ENCODE results near the gene EPN1. TPM values are rescaled to one million over a fixed set of nuclear protein-coding genes. Genes with fewer than 3 reads are reported as not detected.

EPN1 gene
- total and polyA plus RNA-seq, 2 of the 13 experiments (the other 11 are each of a cell fraction or from before 2014, with no cell fraction given), result 28.9 to 31.7 TPM

DNA sequence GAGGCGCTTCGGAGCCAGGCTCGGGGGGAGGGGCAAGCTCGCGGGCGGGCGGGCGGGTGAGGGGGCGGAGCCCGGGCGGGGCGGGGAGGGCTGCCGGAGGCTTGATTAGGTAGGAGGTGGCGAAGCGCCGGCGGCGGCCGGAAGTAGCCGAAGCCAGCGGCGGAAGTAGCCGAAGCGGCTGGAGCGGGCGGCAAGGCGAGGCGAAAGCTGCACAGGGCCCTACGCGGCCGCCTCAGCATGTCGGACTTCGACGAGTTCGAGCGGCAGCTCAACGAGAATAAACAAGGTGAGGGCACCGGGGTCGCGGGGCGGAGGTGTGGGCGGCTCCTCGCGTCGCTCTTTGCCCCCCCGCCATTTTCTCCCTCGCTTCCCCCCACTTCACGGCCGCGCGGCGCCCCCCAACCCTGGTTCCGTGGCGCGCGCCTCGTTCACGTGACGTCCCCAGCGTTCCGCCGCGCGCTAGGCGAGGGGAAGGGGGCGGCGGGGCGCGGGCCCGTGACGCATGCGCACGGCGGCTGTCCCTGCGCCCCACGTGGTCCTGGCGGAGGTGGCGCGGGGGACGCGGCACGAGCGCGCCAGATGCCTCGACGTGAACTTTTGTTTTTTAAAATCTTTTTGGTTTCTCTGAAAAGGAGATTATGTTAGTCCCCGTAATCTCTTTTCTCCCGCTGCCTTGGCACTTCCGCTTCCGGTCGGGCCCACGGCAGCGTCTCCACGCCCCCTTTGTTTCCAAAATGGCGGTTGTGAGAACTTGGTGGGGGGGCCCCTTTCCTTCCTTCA is 20.0 kb upstream of the EPN1 start, which contains the start of gene U2AF2 (continued):
- TF ChIP-seq, protein P1, sequence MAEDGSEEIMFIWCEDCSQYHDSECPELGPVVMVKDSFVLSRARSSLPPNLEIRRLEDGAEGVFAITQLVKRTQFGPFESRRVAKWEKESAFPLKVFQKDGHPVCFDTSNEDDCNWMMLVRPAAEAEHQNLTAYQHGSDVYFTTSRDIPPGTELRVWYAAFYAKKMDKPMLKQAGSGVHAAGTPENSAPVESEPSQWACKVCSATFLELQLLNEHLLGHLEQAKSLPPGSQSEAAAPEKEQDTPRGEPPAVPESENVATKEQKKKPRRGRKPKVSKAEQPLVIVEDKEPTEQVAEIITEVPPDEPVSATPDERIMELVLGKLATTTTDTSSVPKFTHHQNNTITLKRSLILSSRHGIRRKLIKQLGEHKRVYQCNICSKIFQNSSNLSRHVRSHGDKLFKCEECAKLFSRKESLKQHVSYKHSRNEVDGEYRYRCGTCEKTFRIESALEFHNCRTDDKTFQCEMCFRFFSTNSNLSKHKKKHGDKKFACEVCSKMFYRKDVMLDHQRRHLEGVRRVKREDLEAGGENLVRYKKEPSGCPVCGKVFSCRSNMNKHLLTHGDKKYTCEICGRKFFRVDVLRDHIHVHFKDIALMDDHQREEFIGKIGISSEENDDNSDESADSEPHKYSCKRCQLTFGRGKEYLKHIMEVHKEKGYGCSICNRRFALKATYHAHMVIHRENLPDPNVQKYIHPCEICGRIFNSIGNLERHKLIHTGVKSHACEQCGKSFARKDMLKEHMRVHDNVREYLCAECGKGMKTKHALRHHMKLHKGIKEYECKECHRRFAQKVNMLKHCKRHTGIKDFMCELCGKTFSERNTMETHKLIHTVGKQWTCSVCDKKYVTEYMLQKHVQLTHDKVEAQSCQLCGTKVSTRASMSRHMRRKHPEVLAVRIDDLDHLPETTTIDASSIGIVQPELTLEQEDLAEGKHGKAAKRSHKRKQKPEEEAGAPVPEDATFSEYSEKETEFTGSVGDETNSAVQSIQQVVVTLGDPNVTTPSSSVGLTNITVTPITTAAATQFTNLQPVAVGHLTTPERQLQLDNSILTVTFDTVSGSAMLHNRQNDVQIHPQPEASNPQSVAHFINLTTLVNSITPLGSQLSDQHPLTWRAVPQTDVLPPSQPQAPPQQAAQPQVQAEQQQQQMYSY (CRISPR knock-in tag; IDR thresholded peaks at IDR 0.05), result 0 out of 2 replicates have a peak, but pooled peaks have one; percentile 39
- TF ChIP-seq KLF13 (CRISPR knock-in tag; IDR thresholded peaks at IDR 0.05) (no peak), ZNF510 (CRISPR knock-in tag; IDR thresholded peaks at IDR 0.05; ENCODE audit: low read depth) (no peak), ZFP90 (CRISPR knock-in tag; IDR thresholded peaks at IDR 0.05; ENCODE audit: borderline replicate concordance) (peak; percentile 48; the same call in 1 of the 2 replicates), ZNF713 (CRISPR knock-in tag; IDR thresholded peaks at IDR 0.05) (no peak), ARID2 (CRISPR knock-in tag; IDR thresholded peaks at IDR 0.05; ENCODE audit: borderline replicate concordance) (no peak), U2AF1 (optimal IDR thresholded peaks at IDR 0.05; ENCODE audit: low read depth, low read length) (peak; percentile 76)
- TF ChIP-seq, protein P2, sequence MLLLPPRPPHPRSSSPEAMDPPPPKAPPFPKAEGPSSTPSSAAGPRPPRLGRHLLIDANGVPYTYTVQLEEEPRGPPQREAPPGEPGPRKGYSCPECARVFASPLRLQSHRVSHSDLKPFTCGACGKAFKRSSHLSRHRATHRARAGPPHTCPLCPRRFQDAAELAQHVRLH (CRISPR knock-in tag; IDR thresholded peaks at IDR 0.05; ENCODE audit: borderline replicate concordance, low read depth), result no peak
- TF ChIP-seq, protein P3, sequence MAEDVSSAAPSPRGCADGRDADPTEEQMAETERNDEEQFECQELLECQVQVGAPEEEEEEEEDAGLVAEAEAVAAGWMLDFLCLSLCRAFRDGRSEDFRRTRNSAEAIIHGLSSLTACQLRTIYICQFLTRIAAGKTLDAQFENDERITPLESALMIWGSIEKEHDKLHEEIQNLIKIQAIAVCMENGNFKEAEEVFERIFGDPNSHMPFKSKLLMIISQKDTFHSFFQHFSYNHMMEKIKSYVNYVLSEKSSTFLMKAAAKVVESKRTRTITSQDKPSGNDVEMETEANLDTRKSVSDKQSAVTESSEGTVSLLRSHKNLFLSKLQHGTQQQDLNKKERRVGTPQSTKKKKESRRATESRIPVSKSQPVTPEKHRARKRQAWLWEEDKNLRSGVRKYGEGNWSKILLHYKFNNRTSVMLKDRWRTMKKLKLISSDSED (CRISPR knock-in tag; IDR thresholded peaks at IDR 0.05), result no peak
- TF ChIP-seq, protein P4, sequence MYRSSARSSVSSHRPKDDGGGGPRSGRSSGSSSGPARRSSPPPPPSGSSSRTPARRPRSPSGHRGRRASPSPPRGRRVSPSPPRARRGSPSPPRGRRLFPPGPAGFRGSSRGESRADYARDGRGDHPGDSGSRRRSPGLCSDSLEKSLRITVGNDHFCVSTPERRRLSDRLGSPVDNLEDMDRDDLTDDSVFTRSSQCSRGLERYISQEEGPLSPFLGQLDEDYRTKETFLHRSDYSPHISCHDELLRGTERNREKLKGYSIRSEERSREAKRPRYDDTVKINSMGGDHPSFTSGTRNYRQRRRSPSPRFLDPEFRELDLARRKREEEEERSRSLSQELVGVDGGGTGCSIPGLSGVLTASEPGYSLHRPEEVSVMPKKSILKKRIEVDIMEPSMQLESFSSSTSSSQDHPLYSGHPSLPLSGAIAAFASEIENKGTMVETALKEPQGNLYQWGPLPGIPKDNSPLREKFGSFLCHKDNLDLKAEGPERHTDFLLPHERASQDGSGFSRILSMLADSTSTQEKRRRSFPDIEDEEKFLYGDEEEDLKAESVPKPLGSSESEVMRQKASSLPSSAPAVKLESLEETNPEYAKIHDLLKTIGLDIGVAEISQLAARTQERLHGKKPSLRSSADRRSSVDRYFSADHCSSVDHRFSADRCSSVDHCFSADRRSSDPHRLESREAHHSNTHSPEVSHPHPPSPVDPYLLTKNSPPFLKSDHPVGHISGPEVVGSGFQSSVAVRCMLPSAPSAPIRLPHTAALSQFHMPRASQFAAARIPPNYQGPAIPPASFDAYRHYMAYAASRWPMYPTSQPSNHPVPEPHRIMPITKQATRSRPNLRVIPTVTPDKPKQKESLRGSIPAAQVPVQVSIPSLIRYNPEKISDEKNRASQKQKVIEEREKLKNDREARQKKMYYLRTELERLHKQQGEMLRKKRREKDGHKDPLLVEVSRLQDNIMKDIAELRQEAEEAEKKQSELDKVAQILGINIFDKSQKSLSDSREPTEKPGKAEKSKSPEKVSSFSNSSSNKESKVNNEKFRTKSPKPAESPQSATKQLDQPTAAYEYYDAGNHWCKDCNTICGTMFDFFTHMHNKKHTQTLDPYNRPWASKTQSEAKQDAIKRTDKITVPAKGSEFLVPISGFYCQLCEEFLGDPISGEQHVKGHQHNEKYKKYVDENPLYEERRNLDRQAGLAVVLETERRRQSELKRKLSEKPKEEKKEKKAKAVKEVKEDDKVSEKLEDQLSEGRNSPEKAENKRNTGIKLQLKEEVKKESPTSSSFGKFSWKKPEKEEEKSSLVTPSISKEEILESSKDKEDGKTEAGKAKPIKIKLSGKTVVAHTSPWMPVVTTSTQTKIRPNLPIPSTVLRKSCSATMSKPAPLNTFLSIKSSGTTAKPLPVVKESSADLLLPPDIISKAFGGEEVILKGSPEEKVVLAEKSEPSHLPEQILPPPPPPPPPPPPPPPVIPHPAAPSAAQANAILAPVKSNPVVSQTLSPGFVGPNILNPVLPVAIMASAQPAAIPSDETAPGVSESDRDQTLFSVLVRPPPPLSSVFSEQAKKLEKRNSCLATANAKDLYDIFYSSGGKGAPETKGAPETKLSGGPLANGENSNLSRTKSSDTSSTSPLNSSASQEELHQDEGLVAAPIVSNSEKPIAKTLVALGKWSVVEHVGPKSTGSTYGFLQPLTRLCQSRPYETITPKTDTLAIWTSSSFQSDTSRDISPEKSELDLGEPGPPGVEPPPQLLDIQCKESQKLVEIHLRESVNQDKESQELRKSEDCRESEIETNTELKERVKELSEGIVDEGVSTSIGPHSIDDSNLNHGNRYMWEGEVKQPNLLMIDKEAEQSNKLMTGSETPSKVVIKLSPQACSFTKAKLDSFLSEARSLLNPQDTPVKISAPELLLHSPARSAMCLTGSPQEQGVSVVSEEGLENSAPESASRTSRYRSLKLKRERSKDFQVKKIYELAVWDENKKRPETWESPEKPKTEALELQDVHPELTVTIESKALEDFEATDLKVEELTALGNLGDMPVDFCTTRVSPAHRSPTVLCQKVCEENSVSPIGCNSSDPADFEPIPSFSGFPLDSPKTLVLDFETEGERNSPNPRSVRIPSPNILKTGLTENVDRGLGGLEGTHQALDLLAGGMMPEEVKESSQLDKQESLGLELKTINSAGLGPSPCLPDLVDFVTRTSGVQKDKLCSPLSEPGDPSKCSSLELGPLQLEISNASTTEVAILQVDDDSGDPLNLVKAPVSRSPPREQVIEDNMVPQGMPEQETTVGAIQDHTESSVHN (CRISPR knock-in tag; IDR thresholded peaks at IDR 0.05), result no peak
- TF ChIP-seq, protein P5, sequence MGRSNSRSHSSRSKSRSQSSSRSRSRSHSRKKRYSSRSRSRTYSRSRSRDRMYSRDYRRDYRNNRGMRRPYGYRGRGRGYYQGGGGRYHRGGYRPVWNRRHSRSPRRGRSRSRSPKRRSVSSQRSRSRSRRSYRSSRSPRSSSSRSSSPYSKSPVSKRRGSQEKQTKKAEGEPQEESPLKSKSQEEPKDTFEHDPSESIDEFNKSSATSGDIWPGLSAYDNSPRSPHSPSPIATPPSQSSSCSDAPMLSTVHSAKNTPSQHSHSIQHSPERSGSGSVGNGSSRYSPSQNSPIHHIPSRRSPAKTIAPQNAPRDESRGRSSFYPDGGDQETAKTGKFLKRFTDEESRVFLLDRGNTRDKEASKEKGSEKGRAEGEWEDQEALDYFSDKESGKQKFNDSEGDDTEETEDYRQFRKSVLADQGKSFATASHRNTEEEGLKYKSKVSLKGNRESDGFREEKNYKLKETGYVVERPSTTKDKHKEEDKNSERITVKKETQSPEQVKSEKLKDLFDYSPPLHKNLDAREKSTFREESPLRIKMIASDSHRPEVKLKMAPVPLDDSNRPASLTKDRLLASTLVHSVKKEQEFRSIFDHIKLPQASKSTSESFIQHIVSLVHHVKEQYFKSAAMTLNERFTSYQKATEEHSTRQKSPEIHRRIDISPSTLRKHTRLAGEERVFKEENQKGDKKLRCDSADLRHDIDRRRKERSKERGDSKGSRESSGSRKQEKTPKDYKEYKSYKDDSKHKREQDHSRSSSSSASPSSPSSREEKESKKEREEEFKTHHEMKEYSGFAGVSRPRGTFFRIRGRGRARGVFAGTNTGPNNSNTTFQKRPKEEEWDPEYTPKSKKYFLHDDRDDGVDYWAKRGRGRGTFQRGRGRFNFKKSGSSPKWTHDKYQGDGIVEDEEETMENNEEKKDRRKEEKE (IDR thresholded peaks at IDR 0.05), result no peak
